ENCODE results near the gene ONECUT2. TPM values are rescaled to one million over a fixed set of nuclear protein-coding genes. Genes with fewer than 3 reads are reported as not detected.
A peak's percentile ranks its signal among the peaks of the same experiment; 100 is the strongest.
"Not testable (repeated sequence)": the region's sequence is repeated elsewhere in the genome, so short reads cannot be mapped to it uniquely, and the experiment has no call there.

ONECUT2 gene
- total RNA-seq (under 1 TPM; 0.79 to 0.93 TPM), polyA plus RNA-seq (ENCODE audit: insufficient read depth, low read depth, low replicate concordance) (0.69 TPM)
- long read RNA-seq, donor 1: 0 reads
- long read RNA-seq, donor 2: 0 reads

DNA sequence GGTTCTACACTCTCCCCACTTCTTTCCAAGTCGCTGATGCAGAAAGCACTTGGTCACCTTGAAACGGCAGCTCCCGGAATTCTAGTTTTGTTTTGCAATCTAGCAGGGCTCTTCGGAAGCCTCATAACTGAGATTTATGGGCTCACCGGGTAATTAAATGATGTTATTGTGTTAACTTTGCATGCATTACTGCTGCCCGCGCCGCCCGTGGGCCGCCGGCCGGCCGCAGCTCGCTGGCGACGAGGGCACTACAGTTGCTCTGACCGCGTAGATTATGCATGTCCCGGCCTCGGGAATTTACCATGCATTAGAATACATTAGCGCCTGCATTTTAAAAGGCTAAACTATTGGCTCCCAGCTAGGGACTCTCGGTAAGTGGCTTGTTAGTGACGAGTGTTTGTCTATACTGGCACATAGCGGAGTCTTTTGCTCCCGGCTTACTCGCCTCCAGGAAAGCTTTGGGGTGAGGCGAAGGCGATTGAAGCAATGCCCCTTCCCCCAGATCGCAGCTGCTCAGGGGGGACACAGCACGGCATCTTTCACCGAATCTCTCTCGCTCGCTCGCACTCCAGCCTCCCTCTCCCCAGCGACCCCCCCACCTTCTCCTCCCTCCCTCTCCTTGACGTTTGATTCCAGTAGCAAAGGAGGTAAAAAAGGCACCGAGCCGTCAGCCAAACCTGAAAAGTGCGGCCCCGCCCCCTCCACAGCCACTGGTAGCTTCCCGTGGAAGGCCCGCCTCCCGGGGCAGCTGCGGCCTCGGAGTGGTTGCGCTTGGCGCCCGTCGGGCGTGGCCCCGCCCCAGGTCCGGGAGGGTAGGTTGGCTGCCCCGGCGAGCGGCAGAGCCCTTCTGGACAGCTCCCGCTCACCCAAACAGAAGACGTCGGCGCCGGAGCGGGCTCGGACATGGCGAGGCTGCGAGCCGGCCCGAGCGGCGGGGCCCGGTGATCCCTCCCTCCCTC lies at the start of gene ONECUT2:
Gene ONECUT2 (plus strand): TSS at position 839 of the 959 bp plus-strand sequence. CDS start 343 bp downstream, outside the sequence.
- intact Hi-C loops (cut with DNase I; ENCODE audit: low total_unique reads): no loop called here
- H3K4me1 ChIP-seq: peaks cover 18% of the 10 kb centered on the region
- no peaks in the 10 kb centered on the region for H3K9me3 ChIP-seq
- DNase-seq: peak; percentile 96
- no peaks in the 10 kb centered on the region for H3K36me3 ChIP-seq (ENCODE audit: low read depth, missing control alignments)
- H3K4me3 ChIP-seq: peak within 1 kb of the TSS; percentile 33 to 47
- no peak for TF ChIP-seq POLR2A (IDR thresholded peaks at IDR 0.05)
- TF ChIP-seq, protein P1, sequence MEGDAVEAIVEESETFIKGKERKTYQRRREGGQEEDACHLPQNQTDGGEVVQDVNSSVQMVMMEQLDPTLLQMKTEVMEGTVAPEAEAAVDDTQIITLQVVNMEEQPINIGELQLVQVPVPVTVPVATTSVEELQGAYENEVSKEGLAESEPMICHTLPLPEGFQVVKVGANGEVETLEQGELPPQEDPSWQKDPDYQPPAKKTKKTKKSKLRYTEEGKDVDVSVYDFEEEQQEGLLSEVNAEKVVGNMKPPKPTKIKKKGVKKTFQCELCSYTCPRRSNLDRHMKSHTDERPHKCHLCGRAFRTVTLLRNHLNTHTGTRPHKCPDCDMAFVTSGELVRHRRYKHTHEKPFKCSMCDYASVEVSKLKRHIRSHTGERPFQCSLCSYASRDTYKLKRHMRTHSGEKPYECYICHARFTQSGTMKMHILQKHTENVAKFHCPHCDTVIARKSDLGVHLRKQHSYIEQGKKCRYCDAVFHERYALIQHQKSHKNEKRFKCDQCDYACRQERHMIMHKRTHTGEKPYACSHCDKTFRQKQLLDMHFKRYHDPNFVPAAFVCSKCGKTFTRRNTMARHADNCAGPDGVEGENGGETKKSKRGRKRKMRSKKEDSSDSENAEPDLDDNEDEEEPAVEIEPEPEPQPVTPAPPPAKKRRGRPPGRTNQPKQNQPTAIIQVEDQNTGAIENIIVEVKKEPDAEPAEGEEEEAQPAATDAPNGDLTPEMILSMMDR (IDR thresholded peaks at IDR 0.05): no peak
- 1 to 2% methylated on average over 39 to 60 of the region's 69 CpGs for WGBS, 2 donors
- peaks cover 5% of the 10 kb centered on the region for H3K27me3 ChIP-seq
- no peak within 1 kb of the TSS for H3K27ac ChIP-seq

DNA sequence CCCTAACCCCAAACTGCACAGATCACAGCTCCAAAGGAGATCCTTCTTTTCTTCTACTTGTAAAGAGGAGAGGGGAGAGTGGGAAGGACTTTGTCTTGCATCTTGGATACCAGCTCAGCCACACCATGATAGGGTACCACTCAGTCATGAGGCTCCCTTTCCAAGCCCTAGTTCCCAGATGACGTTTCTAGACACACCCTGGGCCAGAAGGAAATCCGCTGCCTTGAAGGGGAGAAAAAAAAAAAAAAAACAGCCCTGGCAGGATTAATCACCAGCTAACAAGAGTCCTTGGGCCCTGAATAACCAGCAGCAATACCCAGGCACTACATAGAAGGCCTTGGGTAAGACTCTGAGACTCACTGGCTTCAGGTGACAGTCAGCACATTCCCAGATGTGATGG lies 45.9 kb upstream of the ONECUT2 start:
- Histone ChIP-seq H3K9me3 (no peaks in the 10 kb centered on the region), H3K27ac (no peak overlapping the region), H3K27me3 (no peaks in the 10 kb centered on the region), H3K4me1 (no peaks in the 10 kb centered on the region), H3K4me3 (no peak overlapping the region), H3K36me3 (ENCODE audit: low read depth, missing control alignments) (no peaks in the 10 kb centered on the region)
- TF ChIP-seq POLR2A (IDR thresholded peaks at IDR 0.05): no peak
- TF ChIP-seq, protein P1 (IDR thresholded peaks at IDR 0.05): no peak
- DNase-seq: no peak
- 57 to 58% methylated on average over 2 of the region's 2 CpGs for WGBS, 2 donors
- intact Hi-C loops (cut with DNase I; ENCODE audit: low total_unique reads): no loop called here

DNA sequence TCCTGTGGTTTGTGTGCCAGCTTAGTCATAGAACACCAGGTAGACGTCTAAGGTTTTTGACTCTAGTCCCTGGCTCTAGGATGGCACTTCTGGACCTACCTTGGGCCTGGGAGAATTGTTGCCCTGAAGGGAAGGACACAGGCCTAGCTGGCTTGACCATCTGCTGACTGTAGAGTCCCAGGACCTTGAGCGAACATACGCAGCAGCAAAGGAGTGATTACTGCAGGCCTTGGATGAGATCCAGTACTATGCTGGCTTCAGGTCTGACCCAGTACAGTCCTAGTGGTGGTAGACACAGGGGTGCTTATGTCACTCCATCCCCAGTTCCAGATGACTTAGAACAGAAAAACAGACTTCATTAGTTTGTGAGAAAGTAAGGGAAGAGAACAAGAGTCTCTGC lies 45.1 kb upstream of the ONECUT2 start:
- Histone ChIP-seq H3K36me3 (ENCODE audit: low read depth, missing control alignments) (no peaks in the 10 kb centered on the region), H3K9me3 (no peaks in the 10 kb centered on the region), H3K27ac (no peak overlapping the region), H3K4me1 (no peaks in the 10 kb centered on the region), H3K27me3 (no peaks in the 10 kb centered on the region), H3K4me3 (no peak overlapping the region)
- no peak for DNase-seq
- TF ChIP-seq, protein P1 (IDR thresholded peaks at IDR 0.05): no peak
- no peak for TF ChIP-seq POLR2A (IDR thresholded peaks at IDR 0.05)
- intact Hi-C loops (cut with DNase I; ENCODE audit: low total_unique reads): no loop called here
- WGBS, 2 donors: 43 to 47% methylated on average over 3 of the region's 3 CpGs

DNA sequence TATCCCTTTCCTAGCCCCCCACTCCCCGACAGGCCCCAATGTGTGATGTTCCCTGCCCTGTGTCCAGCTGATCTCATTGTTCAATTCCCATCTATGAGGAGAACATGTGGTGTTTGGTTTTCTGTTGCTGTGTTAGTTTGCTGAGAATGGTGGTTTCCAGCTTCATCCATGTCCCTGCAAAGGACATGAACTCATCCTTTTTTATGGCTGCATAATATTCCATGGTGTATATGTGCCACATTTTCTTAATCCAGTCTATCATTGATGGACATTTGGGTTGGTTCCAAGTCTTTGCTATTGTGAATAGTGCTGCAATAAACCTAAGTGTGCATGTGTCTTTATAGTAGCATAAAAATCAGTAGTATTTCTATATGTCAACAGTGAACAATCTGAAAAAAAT lies 40.4 kb upstream of the ONECUT2 start:
- H3K27me3 ChIP-seq; H3K9me3 ChIP-seq; H3K36me3 ChIP-seq (ENCODE audit: low read depth, missing control alignments); H3K27ac ChIP-seq; DNase-seq; H3K4me1 ChIP-seq; H3K4me3 ChIP-seq; intact Hi-C loops (cut with DNase I; ENCODE audit: low total_unique reads): not testable (repeated sequence)
- WGBS, 2 donors: 87 to 96% methylated on average over 1 of the region's 1 CpG

DNA sequence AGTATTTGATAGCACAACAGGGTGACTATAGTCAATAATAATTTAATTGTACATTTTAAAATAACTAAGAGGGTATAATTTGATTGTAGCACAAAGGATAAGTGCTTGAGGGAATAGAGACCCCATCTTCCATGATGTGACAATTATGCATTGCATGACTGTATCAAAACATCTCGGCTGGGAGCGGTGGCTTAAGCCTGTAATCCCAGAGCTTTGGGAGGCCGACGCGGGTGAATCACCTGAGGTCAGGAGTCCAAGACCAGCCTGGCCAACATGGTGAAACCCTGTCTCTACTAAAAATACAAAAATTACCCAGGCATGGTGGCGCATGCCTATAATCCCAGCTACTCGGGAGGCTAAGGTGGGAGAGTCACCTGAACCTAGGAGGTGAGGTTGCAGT lies 38.3 kb upstream of the ONECUT2 start:
- H3K27me3 ChIP-seq; H3K4me3 ChIP-seq; intact Hi-C loops (cut with DNase I; ENCODE audit: low total_unique reads); H3K9me3 ChIP-seq; H3K27ac ChIP-seq; H3K4me1 ChIP-seq; DNase-seq; H3K36me3 ChIP-seq (ENCODE audit: low read depth, missing control alignments): not testable (repeated sequence)
- WGBS, 2 donors: 92 to 94% methylated on average over 7 of the region's 7 CpGs

Data from testis (tissue), 5 donors.